Vagina (tissue), 2 donors: ENCODE data around the gene SLC24A3. TPM values are rescaled to one million over a fixed set of nuclear protein-coding genes. Genes with fewer than 3 reads are reported as not detected.

Source experiments
- DNase-seq, 2 donors: peaks; one replicate each; pipeline ENCODE4 v3.0.0-alpha.2; 2017; ENCODE audit errors: extremely low spot score in 2 of 2
- H3K27ac ChIP-seq: fragments of 200-600 bp; sonication (generic); one replicate; pipeline ENCODE4 v1.5.1; 2019
- H3K27me3 ChIP-seq: fragments of 200-600 bp; sonication (generic); one replicate; pipeline ENCODE4 v1.5.1; 2019
- H3K36me3 ChIP-seq, 2 donors: fragments of 200-600 bp; sonication (generic); one replicate each; pipeline ENCODE4 v1.5.1; 2017 to 2019
- H3K4me1 ChIP-seq: fragments of 200-600 bp; sonication (generic); one replicate; pipeline ENCODE4 v1.5.1; 2019
- H3K4me3 ChIP-seq, 2 donors: fragments of 200-600 bp; sonication (generic); 1 replicate in 1 of 2; 2 replicates in 1 of 2; pipeline ENCODE4 v1.5.1; 2016 to 2019
- H3K9me3 ChIP-seq: fragments of 200-600 bp; sonication (generic); one replicate; pipeline ENCODE4 v1.5.1; 2019
- CTCF ChIP-seq, 3 experiments: fragments of 450-650 bp in 2 of 3; fragments of 200-600 bp in 1 of 3; sonication (generic) in 1 of 3; IDR thresholded peaks; one replicate each; pipeline ENCODE4 v1.5.1; 2017 to 2019; ENCODE audit warnings: antibody characterized with exemption in 3 of 3, mild to moderate bottlenecking in 2 of 3, moderate library complexity in 2 of 3
- POLR2A ChIP-seq, 2 donors: fragments of 450-650 bp; IDR thresholded peaks; one replicate each; pipeline ENCODE4 v1.6.1; 2017; ENCODE audit warnings: antibody characterized with exemption in 2 of 2, mild to moderate bottlenecking in 2 of 2, moderate library complexity in 2 of 2
- POLR2AphosphoS5 ChIP-seq, 2 donors: sonication (generic); formaldehyde crosslinking; IDR thresholded peaks; one replicate each; pipeline ENCODE4 v1.9.0; 2017; ENCODE audit warnings: antibody characterized with exemption in 2 of 2, mild to moderate bottlenecking in 2 of 2, low read depth in 1 of 2; ENCODE audit not compliant: insufficient read depth in 1 of 2
- intact Hi-C: fragments of 100-400 bp; cut with DNase I; formaldehyde crosslinking; loops from one replicate; pipeline ENCODE4 v1.15.1; 2023
- total RNA-seq: library from RNA; depleted of rRNA; stranded (reverse); fragments of >200 nt; gene quantifications from one replicate; pipeline ENCODE4 v1.2.3, GENCODE V29; 2016

SLC24A3 gene
- total RNA-seq, 1 donor from 2014 or later: 12.3 TPM

GRCh38 chr20:19313342-19314069 lies 101.1 kb downstream of the SLC24A3 start:
- Histone ChIP-seq H3K27ac (no peak overlapping the region), H3K4me1 (peaks cover 10% of the 10 kb centered on the region), H3K9me3 (no peaks in the 10 kb centered on the region), H3K27me3 (no peaks in the 10 kb centered on the region), H3K36me3 (no peaks in the 10 kb centered on the region), H3K4me3 (no peak overlapping the region)
- peak in 1 of 2 donors; percentile 70 for DNase-seq
- TF ChIP-seq POLR2AphosphoS5 (IDR thresholded peaks at IDR 0.05; ENCODE audit: insufficient read depth in 1 of 2, low read depth in 1 of 2): no peak
- no peak for TF ChIP-seq CTCF (IDR thresholded peaks at IDR 0.05)
- TF ChIP-seq POLR2A (IDR thresholded peaks at IDR 0.05): no peak
- intact Hi-C loops: no loop called here

- Histone ChIP-seq H3K4me1 (peaks cover 10% of the 10 kb centered on the region), H3K27ac (no peak overlapping the region), H3K9me3 (no peaks in the 10 kb centered on the region), H3K27me3 (no peaks in the 10 kb centered on the region), H3K4me3 (no peak overlapping the region), H3K36me3 (no peaks in the 10 kb centered on the region)
- no peak for TF ChIP-seq CTCF (IDR thresholded peaks at IDR 0.05)
- TF ChIP-seq POLR2A (IDR thresholded peaks at IDR 0.05): no peak
- TF ChIP-seq POLR2AphosphoS5 (IDR thresholded peaks at IDR 0.05; ENCODE audit: insufficient read depth in 1 of 2, low read depth in 1 of 2): peak in 1 of 2 donors; percentile 50
- DNase-seq: peak in 1 of 2 donors; percentile 86
- intact Hi-C loops: no loop called here
These were observed 102.2 kb downstream of the SLC24A3 start for GRCh38 chr20:19314621-19315020.

DNA sequence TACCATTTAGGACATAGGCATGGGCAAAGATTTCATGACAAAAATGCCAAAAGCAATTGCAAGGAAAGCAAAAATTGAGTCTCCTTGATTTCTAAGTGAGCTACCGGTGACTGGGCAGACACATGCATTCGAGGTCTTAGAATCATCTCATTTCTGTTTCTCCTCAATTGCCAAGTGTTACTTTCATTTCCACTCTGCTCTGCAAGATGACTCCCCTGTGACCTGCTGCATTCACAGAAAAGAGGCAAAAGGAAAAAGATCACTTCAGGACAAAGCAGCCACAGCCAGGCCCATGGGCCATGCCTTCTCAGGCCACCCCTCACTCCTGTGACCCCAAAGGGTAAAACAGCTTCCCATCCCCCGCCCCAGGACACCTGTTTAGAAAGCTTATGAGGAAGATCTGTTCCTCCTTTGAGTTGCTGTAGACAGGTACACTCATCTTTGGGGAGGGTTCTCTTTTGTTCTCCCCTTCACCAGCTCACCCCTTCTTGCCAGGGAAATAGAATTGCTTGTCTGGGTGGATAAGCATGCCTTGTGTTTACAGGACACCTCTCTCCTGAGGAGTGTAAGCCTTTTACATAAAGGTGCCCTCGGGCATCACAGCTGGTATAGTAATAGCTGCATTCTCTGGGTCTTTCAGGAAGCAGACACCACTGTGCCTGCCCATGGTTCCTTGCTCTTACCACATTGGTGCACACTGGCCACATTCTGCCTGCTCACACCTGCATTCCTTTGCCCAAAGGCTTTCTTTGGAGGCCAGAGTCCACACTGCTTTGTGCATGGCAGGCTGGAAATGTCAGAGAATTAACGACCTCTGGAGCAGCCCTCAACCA lies 105.0 kb downstream of the SLC24A3 start:
- H3K27me3 ChIP-seq: no peaks in the 10 kb centered on the region
- TF ChIP-seq POLR2AphosphoS5 (IDR thresholded peaks at IDR 0.05; ENCODE audit: insufficient read depth in 1 of 2, low read depth in 1 of 2): no peak
- no peak for TF ChIP-seq CTCF (IDR thresholded peaks at IDR 0.05)
- no peak for TF ChIP-seq POLR2A (IDR thresholded peaks at IDR 0.05)
- intact Hi-C loops: no loop called here
- H3K9me3 ChIP-seq: no peaks in the 10 kb centered on the region
- H3K27ac ChIP-seq: no peak overlapping the region
- H3K4me1 ChIP-seq: no peaks in the 10 kb centered on the region
- H3K36me3 ChIP-seq: no peaks in the 10 kb centered on the region
- peak in 1 of 2 donors; percentile 79 for DNase-seq
- no peak overlapping the region for H3K4me3 ChIP-seq

DNA sequence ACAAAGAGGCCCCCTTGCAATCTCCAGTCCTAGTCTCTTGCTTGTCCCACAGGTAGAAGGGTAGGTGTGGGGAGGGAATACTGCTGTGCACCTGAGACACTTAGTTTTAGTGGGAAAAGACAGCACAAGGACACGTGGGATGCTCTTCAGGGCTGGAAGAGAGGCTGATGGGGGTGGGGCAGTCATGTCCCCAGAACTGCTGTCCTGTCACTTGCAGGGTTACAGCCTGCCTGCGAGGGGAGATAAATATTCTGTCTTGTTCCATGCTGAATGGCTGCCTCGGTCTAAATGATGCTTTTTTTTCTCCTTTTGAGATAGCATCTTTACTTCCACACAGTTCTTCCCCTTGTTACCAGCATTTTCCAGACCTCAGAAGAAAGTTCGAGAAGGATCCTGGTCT lies 106.2 kb downstream of the SLC24A3 start:
- intact Hi-C loops: no loop called here
- DNase-seq: peak in 1 of 2 donors; percentile 58
- Histone ChIP-seq H3K36me3 (no peaks in the 10 kb centered on the region), H3K27ac (no peak overlapping the region), H3K4me1 (no peaks in the 10 kb centered on the region), H3K27me3 (no peaks in the 10 kb centered on the region), H3K9me3 (no peaks in the 10 kb centered on the region), H3K4me3 (no peak overlapping the region)
- TF ChIP-seq POLR2AphosphoS5 (IDR thresholded peaks at IDR 0.05; ENCODE audit: insufficient read depth in 1 of 2, low read depth in 1 of 2): no peak
- TF ChIP-seq CTCF (IDR thresholded peaks at IDR 0.05): no peak
- TF ChIP-seq POLR2A (IDR thresholded peaks at IDR 0.05): no peak
